ENCODE measurements around the gene QKI.
"Not testable (repeated sequence)": the region's sequence is repeated elsewhere in the genome, so short reads cannot be mapped to it uniquely, and the experiment has no call there.

QKI gene

DNA sequence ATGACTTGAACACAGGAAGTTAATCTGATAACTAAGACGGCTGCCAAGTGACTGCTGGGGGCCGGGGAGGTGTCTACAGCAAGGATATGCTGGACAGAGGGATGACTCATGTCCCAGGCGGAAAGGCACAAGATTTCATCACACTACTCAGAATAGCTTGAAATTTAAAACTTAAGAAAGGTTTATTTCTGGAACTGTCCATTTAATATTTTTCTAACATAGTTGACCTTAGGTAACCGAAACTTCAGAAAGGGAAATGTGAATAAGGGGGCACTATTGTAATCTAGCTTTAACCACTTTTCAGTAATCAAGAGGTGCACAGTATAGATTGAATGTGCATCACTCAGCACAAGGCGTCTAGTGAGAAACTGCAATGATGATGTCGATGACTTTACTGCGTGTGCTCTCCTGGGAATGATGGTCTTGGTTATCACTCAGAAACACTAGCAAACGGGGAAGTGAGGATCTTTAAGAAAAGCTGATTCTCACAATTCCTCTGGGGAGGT is 171.5 kb downstream of the QKI start:
- DNase-seq (ENCODE audit: low spot score) (peak; percentile 78), ATAC-seq (ENCODE audit: low read depth) (peak; percentile 77)
- H3K36me3 ChIP-seq (ENCODE audit: low read depth) = no peaks in the 10 kb centered on the region
- TF ChIP-seq, protein P1, sequence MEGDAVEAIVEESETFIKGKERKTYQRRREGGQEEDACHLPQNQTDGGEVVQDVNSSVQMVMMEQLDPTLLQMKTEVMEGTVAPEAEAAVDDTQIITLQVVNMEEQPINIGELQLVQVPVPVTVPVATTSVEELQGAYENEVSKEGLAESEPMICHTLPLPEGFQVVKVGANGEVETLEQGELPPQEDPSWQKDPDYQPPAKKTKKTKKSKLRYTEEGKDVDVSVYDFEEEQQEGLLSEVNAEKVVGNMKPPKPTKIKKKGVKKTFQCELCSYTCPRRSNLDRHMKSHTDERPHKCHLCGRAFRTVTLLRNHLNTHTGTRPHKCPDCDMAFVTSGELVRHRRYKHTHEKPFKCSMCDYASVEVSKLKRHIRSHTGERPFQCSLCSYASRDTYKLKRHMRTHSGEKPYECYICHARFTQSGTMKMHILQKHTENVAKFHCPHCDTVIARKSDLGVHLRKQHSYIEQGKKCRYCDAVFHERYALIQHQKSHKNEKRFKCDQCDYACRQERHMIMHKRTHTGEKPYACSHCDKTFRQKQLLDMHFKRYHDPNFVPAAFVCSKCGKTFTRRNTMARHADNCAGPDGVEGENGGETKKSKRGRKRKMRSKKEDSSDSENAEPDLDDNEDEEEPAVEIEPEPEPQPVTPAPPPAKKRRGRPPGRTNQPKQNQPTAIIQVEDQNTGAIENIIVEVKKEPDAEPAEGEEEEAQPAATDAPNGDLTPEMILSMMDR (IDR thresholded peaks at IDR 0.05; ENCODE audit: poor library complexity, severe bottlenecking) = no peak
- no peaks in the 10 kb centered on the region for H3K9me3 ChIP-seq (ENCODE audit: severe bottlenecking)
- peaks cover 45% of the 10 kb centered on the region for H3K4me1 ChIP-seq (ENCODE audit: insufficient read depth, poor library complexity, severe bottlenecking)
- no peaks in the 10 kb centered on the region for H3K27me3 ChIP-seq (ENCODE audit: insufficient read depth, poor library complexity, severe bottlenecking)
- H3K27ac ChIP-seq (ENCODE audit: poor library complexity, severe bottlenecking) = peak overlapping the region; percentile 97
- no peak overlapping the region for H3K4me3 ChIP-seq (ENCODE audit: severe bottlenecking)

DNA sequence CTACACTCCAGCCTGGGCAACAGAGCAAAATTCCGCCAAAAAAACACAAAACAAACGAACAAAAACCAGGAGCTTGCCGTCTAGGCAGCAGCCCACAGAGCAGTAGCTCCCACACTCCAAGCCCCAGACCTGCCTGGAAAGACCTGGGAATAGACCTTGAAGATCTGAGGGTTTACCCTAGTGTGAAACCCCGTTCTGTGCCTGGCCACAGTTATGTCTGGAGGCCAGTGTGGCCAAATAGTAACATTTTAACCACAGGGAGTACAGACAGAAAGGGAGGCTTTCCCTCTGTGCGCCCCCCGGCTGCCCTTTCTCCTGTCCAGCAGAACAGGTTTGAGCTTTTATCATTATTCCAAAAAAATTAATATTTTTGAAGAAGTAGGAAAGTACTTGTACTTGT is 172.4 kb downstream of the QKI start:
- TF ChIP-seq, protein P1 (IDR thresholded peaks at IDR 0.05; ENCODE audit: poor library complexity, severe bottlenecking) = no peak
- Histone ChIP-seq H3K4me3 (ENCODE audit: severe bottlenecking) (no peak overlapping the region), H3K9me3 (ENCODE audit: severe bottlenecking) (no peaks in the 10 kb centered on the region), H3K27ac (ENCODE audit: poor library complexity, severe bottlenecking) (peak overlapping the region; percentile 97), H3K27me3 (ENCODE audit: insufficient read depth, poor library complexity, severe bottlenecking) (no peaks in the 10 kb centered on the region), H3K36me3 (ENCODE audit: low read depth) (no peaks in the 10 kb centered on the region), H3K4me1 (ENCODE audit: insufficient read depth, poor library complexity, severe bottlenecking) (peaks cover 45% of the 10 kb centered on the region)
- DNase-seq (ENCODE audit: low spot score) (no peak), ATAC-seq (ENCODE audit: low read depth) (no peak)

DNA sequence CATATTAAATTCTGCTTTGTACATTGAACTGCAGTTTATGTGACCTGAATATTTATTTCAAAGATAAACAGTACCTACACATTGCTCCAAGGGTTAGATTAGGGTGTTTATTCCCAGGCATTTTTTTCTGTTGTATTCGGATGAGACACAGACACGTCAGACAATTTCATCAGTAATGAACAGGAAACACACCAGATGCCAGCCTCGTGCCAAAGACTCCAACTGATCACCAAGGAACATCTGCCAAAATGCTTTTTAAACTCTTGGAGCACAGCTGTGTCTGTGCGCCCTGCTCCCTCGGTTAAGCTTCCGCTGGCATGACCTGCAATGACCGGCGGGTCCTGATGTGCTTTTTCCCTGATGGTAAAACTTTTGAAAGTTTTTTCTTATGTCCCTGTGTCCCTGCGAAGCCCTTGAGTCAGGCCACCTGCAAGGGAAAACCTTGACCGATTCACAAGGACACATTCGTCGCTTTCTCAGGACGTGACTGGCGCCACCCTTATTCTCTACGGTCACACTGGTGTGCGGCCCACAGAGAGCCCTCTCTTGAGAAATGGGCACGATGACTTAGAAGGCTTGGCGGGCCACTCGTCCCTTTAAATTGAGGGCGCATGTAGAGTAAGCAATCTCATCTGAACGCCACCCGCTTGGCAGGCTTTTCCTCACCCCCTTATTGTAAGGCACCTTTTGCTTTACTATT is 173.9 kb downstream of the QKI start:
- Histone ChIP-seq H3K4me3 (ENCODE audit: severe bottlenecking) (no peak overlapping the region), H3K27ac (ENCODE audit: poor library complexity, severe bottlenecking) (peak overlapping the region; percentile 97), H3K27me3 (ENCODE audit: insufficient read depth, poor library complexity, severe bottlenecking) (no peaks in the 10 kb centered on the region), H3K9me3 (ENCODE audit: severe bottlenecking) (peaks cover 2% of the 10 kb centered on the region), H3K36me3 (ENCODE audit: low read depth) (no peaks in the 10 kb centered on the region), H3K4me1 (ENCODE audit: insufficient read depth, poor library complexity, severe bottlenecking) (peaks cover 45% of the 10 kb centered on the region)
- TF ChIP-seq, protein P1 (IDR thresholded peaks at IDR 0.05; ENCODE audit: poor library complexity, severe bottlenecking) = no peak
- ATAC-seq (ENCODE audit: low read depth) (peak; percentile 74), DNase-seq (ENCODE audit: low spot score) (no peak)

DNA sequence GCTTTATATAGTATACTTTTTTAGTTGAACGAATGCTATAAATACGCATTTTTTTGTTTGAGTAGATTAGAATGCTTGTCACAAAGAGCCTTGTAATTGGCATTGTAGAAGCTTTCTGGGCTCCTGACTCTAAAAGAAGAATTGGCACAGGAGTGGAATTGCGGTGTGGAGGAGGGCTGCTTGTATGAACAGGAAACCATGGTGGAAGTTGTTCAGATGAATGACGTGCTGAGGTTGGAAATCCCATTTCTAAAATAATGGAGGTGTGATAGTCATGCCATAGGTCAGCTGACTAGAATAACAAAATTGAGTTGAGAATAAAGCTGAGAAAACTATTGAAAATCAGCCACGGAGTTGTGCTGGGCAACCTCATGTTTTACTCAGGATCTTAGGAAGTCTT is 174.9 kb downstream of the QKI start:
- Histone ChIP-seq H3K4me1 (ENCODE audit: insufficient read depth, poor library complexity, severe bottlenecking) (peaks cover 42% of the 10 kb centered on the region), H3K27me3 (ENCODE audit: insufficient read depth, poor library complexity, severe bottlenecking) (no peaks in the 10 kb centered on the region), H3K4me3 (ENCODE audit: severe bottlenecking) (no peak overlapping the region), H3K36me3 (ENCODE audit: low read depth) (no peaks in the 10 kb centered on the region), H3K9me3 (ENCODE audit: severe bottlenecking) (peaks cover 3% of the 10 kb centered on the region), H3K27ac (ENCODE audit: poor library complexity, severe bottlenecking) (peak overlapping the region; percentile 97)
- ATAC-seq (ENCODE audit: low read depth) (no peak), DNase-seq (ENCODE audit: low spot score) (no peak)
- TF ChIP-seq, protein P1 (IDR thresholded peaks at IDR 0.05; ENCODE audit: poor library complexity, severe bottlenecking) = no peak

DNA sequence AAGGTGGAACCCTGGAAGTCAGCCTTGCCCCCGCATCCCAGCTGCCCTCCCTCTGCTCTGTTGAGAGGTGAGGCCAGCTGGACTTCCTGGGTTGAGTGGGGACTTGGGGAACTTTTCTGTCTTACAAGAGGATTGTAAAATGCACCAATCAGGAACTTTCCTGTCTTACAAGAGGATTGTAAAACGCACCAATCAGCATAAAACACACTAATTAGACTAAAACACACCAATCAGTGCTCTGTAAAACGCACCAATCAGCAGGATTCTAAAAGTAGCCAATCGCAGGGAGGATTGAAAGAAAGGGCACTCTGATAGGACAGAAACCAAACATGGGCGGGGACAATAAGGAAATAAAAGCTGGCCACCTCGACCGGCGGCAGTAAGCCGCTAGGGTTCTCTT is 175.6 kb downstream of the QKI start:
- ATAC-seq (ENCODE audit: low read depth); DNase-seq (ENCODE audit: low spot score); H3K4me3 ChIP-seq (ENCODE audit: severe bottlenecking); H3K36me3 ChIP-seq (ENCODE audit: low read depth); H3K27me3 ChIP-seq (ENCODE audit: insufficient read depth, poor library complexity, severe bottlenecking); H3K9me3 ChIP-seq (ENCODE audit: severe bottlenecking); H3K27ac ChIP-seq (ENCODE audit: poor library complexity, severe bottlenecking): not testable (repeated sequence)
- peaks cover 41% of the 10 kb centered on the region for H3K4me1 ChIP-seq (ENCODE audit: insufficient read depth, poor library complexity, severe bottlenecking)

Data from RWPE2 (cell line).